K562 (cell line): Measurements from ENCODE around the gene SLC38A10. TPM values are rescaled to one million over a fixed set of nuclear protein-coding genes. Genes with fewer than 3 reads are reported as not detected.
A peak's percentile ranks its signal among the peaks of the same experiment; 100 is the strongest.

Experiments
- CHCHD3 ChIP-seq: fragments of 250-450 bp; sonication (Bioruptor Pico); IDR thresholded peaks from 2 replicates; pipeline ENCODE4 v2.1.2; 2022; ENCODE audit warnings: mild to moderate bottlenecking
- DNMT1 ChIP-seq: fragments of 450-650 bp; IDR thresholded peaks from 2 replicates; pipeline ENCODE4 v1.6.1; 2016; ENCODE audit warnings: antibody characterized with exemption, mild to moderate bottlenecking
- EHMT2 ChIP-seq: fragments of 450-650 bp; IDR thresholded peaks from 2 replicates; pipeline ENCODE4 v1.6.1; 2018; ENCODE audit warnings: antibody characterized with exemption
- EP400 ChIP-seq: fragments of 450-650 bp; IDR thresholded peaks from 2 replicates; pipeline ENCODE4 v1.6.1; 2017; ENCODE audit warnings: antibody characterized with exemption, mild to moderate bottlenecking, moderate library complexity
- KHSRP ChIP-seq: fragments of 450-650 bp; IDR thresholded peaks from 2 replicates; pipeline ENCODE4 v1.6.1; 2017
- MAFK ChIP-seq: IDR thresholded peaks from 2 replicates; pipeline ENCODE4 v1.6.1; 2011; ENCODE audit warnings: low read length, improper control_type of control experiment
- MEF2D ChIP-seq: conservative IDR thresholded peaks from 2 replicates; pipeline ENCODE4 v1.6.1; 2016; ENCODE audit warnings: low read depth, missing genetic modification characterization, missing compliant biosample characterization
- PHF8 ChIP-seq: fragments of 200-600 bp; sonication (generic); IDR thresholded peaks from 2 replicates; pipeline ENCODE4 v1.6.1; 2012; ENCODE audit warnings: mixed run types, mild to moderate bottlenecking, inconsistent platforms, low read length, moderate library complexity, borderline replicate concordance
- PTTG1 ChIP-seq: fragments of 450-650 bp; IDR thresholded peaks from 2 replicates; pipeline ENCODE4 v1.6.1; 2016; ENCODE audit warnings: low read depth, mild to moderate bottlenecking, missing genetic modification characterization, missing compliant biosample characterization
- TCF7 ChIP-seq: sonication (generic); IDR thresholded peaks from 2 replicates; pipeline ENCODE4 v1.6.1; 2016; ENCODE audit warnings: antibody characterized with exemption, borderline replicate concordance
- polyA plus RNA-seq, 8 experiments: library from polyadenylated mRNA; depleted of rRNA in 4 of 8; stranded (reverse) in 5 of 8; unstranded in 3 of 8; fragments of >200 nt; fragmentation: Nextera tagmentation in 2 of 8; fragmentation: Illumina TruSeq in 1 of 8; extraction: Ambion mirVana in 2 of 8; extraction: Trizol in 1 of 8; gene quantifications; 2 replicates each; pipeline versions ENCODE4 v1.2.1 to v1.2.3, GENCODE V29; 2011 to 2014; ENCODE audit warnings: inconsistent platforms in 1 of 8, missing spikeins in 1 of 8
- total RNA-seq, 7 experiments: library from RNA; depleted of rRNA in 6 of 7; stranded (reverse); fragments of >200 nt in 6 of 7; fragmentation: Illumina TruSeq in 2 of 7; extraction: Trizol in 2 of 7; gene quantifications; 2 replicates each; pipeline versions ENCODE4 v1.2.1 to v1.2.3, GENCODE V29; 2011 to 2021; ENCODE audit warnings: low replicate concordance in 1 of 7
- TF ChIP-seq, protein P1 (sequence below): sonication (generic); formaldehyde crosslinking; IDR thresholded peaks from 2 replicates; pipeline ENCODE4 v1.8.0; 2022; ENCODE audit warnings: mild to moderate bottlenecking, low read depth, missing genetic modification reagents
- TF ChIP-seq, protein P2 (sequence below): sonication (generic); formaldehyde crosslinking; IDR thresholded peaks from 2 replicates; pipeline ENCODE4 v1.8.0; 2022; ENCODE audit warnings: mild to moderate bottlenecking, missing genetic modification reagents, borderline replicate concordance
- TF ChIP-seq, protein P3 (sequence below), 2 experiments: IDR thresholded peaks; 2 replicates each; pipeline ENCODE4 v1.6.1; 2011; ENCODE audit warnings: borderline replicate concordance in 1 of 2, control low read depth in 1 of 2, low read depth in 1 of 2, low read length in 1 of 2, mild to moderate bottlenecking in 1 of 2, mixed read lengths in 1 of 2, moderate library complexity in 1 of 2; ENCODE audit not compliant: insufficient read depth in 1 of 2, insufficient read length in 1 of 2, poor library complexity in 1 of 2, severe bottlenecking in 1 of 2; ENCODE audit errors: extremely low read depth in 1 of 2
- TF ChIP-seq, protein P4 (sequence below): IDR thresholded peaks from 2 replicates; pipeline ENCODE4 v1.6.1; 2012; ENCODE audit warnings: low read depth, low read length, improper control_type of control experiment, borderline replicate concordance

Gene SLC38A10
- total and polyA plus RNA-seq, 9 of the 15 experiments (the other 6 are each of a cell fraction or from before 2014, with no cell fraction given), result 0.45 to 54.2 (median 13.8) TPM

DNA sequence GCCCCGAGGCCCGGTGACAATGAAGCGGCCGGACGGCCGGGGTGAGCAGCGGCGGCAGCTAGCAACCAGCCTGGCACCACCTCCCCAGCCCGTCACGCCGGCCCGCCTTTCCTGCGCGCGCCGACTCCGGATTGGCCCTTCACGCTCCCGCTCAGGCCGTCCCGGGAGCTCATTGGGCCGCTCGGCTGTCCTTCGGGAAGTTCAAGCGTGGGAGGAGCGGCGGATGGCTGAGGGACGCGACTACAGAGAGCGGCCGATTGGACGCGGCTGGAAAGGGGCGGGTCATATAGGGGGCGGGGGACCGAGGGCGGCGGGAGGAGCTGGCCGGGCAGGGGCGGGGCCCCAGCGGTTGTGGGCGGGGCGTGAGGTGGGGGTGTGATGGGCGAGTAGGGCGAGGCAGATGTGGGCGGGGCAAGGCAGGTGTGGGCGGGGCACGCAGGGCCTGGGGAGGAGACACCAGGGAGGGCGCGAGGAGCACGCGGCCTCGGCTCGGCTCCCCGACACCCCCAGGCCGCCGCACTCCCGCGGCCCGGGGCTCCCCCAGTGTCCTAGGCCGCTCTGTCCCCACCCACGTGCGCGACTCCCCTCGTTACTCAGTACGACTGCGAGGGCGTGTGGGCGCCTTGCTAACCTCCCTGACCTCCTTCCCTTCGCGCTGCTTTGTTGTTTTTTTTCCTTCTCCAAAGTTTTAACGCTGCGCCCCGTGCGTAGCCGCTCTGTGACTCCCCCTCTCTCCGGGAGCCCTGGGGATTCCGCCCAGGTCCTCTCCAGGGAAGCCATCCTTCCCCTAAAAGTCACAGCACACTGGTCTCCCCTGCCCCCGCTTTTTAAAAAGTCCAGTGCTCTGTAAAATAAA is 72.0 kb downstream of the SLC38A10 start, which contains the start of gene CEP131 (continued):
- TF ChIP-seq, protein P1, sequence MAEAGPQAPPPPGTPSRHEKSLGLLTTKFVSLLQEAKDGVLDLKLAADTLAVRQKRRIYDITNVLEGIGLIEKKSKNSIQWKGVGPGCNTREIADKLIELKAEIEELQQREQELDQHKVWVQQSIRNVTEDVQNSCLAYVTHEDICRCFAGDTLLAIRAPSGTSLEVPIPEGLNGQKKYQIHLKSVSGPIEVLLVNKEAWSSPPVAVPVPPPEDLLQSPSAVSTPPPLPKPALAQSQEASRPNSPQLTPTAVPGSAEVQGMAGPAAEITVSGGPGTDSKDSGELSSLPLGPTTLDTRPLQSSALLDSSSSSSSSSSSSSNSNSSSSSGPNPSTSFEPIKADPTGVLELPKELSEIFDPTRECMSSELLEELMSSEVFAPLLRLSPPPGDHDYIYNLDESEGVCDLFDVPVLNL, result peak; percentile 80; the same call in 1 of the 2 replicates
- TF ChIP-seq, protein P2, sequence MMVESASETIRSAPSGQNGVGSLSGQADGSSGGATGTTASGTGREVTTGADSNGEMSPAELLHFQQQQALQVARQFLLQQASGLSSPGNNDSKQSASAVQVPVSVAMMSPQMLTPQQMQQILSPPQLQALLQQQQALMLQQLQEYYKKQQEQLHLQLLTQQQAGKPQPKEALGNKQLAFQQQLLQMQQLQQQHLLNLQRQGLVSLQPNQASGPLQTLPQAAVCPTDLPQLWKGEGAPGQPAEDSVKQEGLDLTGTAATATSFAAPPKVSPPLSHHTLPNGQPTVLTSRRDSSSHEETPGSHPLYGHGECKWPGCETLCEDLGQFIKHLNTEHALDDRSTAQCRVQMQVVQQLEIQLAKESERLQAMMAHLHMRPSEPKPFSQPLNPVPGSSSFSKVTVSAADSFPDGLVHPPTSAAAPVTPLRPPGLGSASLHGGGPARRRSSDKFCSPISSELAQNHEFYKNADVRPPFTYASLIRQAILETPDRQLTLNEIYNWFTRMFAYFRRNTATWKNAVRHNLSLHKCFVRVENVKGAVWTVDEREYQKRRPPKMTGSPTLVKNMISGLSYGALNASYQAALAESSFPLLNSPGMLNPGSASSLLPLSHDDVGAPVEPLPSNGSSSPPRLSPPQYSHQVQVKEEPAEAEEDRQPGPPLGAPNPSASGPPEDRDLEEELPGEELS (CRISPR knock-in tag), result no peak
- TF ChIP-seq KHSRP, result no peak
- TF ChIP-seq MAFK, result no peak
- TF ChIP-seq, protein P3, sequence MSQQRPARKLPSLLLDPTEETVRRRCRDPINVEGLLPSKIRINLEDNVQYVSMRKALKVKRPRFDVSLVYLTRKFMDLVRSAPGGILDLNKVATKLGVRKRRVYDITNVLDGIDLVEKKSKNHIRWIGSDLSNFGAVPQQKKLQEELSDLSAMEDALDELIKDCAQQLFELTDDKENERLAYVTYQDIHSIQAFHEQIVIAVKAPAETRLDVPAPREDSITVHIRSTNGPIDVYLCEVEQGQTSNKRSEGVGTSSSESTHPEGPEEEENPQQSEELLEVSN (IDR thresholded peaks at IDR 0.05; ENCODE audit: borderline replicate concordance in 1 of 2, extremely low read depth in 1 of 2, insufficient read depth in 1 of 2, insufficient read length in 1 of 2, low read depth in 1 of 2, low read length in 1 of 2, poor library complexity in 1 of 2, severe bottlenecking in 1 of 2), result peak; percentile 96 to 98
- TF ChIP-seq, protein P4, sequence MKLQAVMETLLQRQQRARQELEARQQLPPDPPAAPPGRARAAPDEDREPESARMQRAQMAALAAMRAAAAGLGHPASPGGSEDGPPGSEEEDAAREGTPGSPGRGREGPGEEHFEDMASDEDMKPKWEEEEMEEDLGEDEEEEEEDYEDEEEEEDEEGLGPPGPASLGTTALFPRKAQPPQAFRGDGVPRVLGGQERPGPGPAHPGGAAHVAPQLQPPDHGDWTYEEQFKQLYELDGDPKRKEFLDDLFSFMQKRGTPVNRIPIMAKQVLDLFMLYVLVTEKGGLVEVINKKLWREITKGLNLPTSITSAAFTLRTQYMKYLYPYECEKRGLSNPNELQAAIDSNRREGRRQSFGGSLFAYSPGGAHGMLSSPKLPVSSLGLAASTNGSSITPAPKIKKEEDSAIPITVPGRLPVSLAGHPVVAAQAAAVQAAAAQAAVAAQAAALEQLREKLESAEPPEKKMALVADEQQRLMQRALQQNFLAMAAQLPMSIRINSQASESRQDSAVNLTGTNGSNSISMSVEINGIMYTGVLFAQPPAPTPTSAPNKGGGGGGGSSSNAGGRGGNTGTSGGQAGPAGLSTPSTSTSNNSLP, result no peak
- TF ChIP-seq EHMT2, result no peak
- no peak for TF ChIP-seq MEF2D (tag)
- TF ChIP-seq TCF7, result no peak
- TF ChIP-seq PTTG1, result no peak
- no peak for TF ChIP-seq CHCHD3 (CRISPR knock-in tag)
- peak; percentile 80 for TF ChIP-seq EP400
- TF ChIP-seq PHF8, result peak; percentile 69; the same call in 1 of the 2 replicates
- no peak for TF ChIP-seq DNMT1
